ENCODE data around the gene NR1H4.

DNA sequence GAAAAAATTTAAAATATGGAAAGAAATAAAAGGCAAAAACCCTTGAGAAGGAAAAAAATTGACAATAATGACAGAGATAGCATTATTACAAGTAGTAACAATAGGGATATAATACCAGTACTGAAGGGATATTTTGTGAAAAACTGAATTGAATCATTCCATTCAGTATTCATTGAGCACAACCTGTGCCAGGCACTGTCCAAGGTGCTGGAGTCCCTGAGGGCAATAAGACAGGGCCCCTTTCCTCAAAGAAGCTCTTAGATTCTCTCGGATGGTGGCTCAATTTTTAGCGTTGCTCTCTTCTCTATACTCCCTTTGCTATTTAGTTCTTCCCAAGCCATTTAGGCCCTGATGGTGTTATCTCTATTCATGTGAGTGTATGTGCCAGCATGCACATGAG is 65.5 kb downstream of the NR1H4 start:
- TF ChIP-seq POLR2A (IDR thresholded peaks at IDR 0.05; ENCODE audit: low read depth) = no peak
- TF ChIP-seq, protein P1, sequence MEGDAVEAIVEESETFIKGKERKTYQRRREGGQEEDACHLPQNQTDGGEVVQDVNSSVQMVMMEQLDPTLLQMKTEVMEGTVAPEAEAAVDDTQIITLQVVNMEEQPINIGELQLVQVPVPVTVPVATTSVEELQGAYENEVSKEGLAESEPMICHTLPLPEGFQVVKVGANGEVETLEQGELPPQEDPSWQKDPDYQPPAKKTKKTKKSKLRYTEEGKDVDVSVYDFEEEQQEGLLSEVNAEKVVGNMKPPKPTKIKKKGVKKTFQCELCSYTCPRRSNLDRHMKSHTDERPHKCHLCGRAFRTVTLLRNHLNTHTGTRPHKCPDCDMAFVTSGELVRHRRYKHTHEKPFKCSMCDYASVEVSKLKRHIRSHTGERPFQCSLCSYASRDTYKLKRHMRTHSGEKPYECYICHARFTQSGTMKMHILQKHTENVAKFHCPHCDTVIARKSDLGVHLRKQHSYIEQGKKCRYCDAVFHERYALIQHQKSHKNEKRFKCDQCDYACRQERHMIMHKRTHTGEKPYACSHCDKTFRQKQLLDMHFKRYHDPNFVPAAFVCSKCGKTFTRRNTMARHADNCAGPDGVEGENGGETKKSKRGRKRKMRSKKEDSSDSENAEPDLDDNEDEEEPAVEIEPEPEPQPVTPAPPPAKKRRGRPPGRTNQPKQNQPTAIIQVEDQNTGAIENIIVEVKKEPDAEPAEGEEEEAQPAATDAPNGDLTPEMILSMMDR (IDR thresholded peaks at IDR 0.05) = no peak
